GM21423 (cell line): ENCODE data around the gene RIOK3.
"Not testable (repeated sequence)": the region's sequence is repeated elsewhere in the genome, so short reads cannot be mapped to it uniquely, and the experiment has no call there.

Experiments
- ATAC-seq: cut with Tn5 transposase; IDR thresholded peaks from one replicate; pipeline ENCODE4 v1.9.1; 2021; ENCODE audit warnings: mild to moderate bottlenecking, moderate library complexity; ENCODE audit not compliant: unreplicated experiment

Gene RIOK3

GRCh38 chr18:23450022-23450421, 3.1 kb upstream of the RIOK3 start:
- ATAC-seq, result no peak

GRCh38 chr18:23451011-23451410, 2.1 kb upstream of the RIOK3 start:
- ATAC-seq, result no peak

- no peak for ATAC-seq
Measured at GRCh38 chr18:23451491-23451890, 1.6 kb upstream of the RIOK3 start.

- no peak for ATAC-seq
Measured at GRCh38 chr18:23452347-23452727, 750 bp upstream of the RIOK3 start.

GRCh38 chr18:23453680-23454058, 582 bp downstream of the RIOK3 start:
- ATAC-seq, result peak; percentile 2

GRCh38 chr18:23456835-23457234, 3.7 kb downstream of the RIOK3 start:
- no peak for ATAC-seq

GRCh38 chr18:23458830-23459529, 5.9 kb downstream of the RIOK3 start:
- no peak for ATAC-seq

- no peak for ATAC-seq
Measured at GRCh38 chr18:23459530-23459921, 6.4 kb downstream of the RIOK3 start.

GRCh38 chr18:23460285-23461273, 7.5 kb downstream of the RIOK3 start:
- no peak for ATAC-seq

GRCh38 chr18:23462876-23463275, 9.8 kb downstream of the RIOK3 start:
- no peak for ATAC-seq

- ATAC-seq, result no peak
Measured at GRCh38 chr18:23468753-23469459, 15.8 kb downstream of the RIOK3 start.

- no peak for ATAC-seq
Measured at GRCh38 chr18:23470620-23471387, 17.7 kb downstream of the RIOK3 start.

GRCh38 chr18:23471486-23471885, 18.4 kb downstream of the RIOK3 start:
- ATAC-seq, result no peak

- ATAC-seq, result no peak
Measured at GRCh38 chr18:23479829-23480505, 26.9 kb downstream of the RIOK3 start.

- ATAC-seq, result no peak
Measured at GRCh38 chr18:23484561-23485182, 31.6 kb downstream of the RIOK3 start.

- ATAC-seq, result no peak
Measured at GRCh38 chr18:23485386-23485785, 32.3 kb downstream of the RIOK3 start.

- ATAC-seq, result peak; percentile 74
Measured at GRCh38 chr18:23487738-23488570, 34.9 kb downstream of the RIOK3 start.

- not testable (repeated sequence) for ATAC-seq
Measured at GRCh38 chr18:23489586-23489985, 36.5 kb downstream of the RIOK3 start.

- no peak for ATAC-seq
Measured at GRCh38 chr18:23493654-23494053, 40.6 kb downstream of the RIOK3 start.
